ENCODE results near the gene AKAP6.

AKAP6 gene

GRCh38 chr14:32601906-32602305 lies 272.8 kb downstream of the AKAP6 start:
- FAIRE-seq = no peak
- TF ChIP-seq TAF1 (IDR thresholded peaks at IDR 0.05; ENCODE audit: low read depth, low read length) = no peak
- TF ChIP-seq POU2F2 (IDR thresholded peaks at IDR 0.05; ENCODE audit: low read depth, low read length) = no peak
- no peak for TF ChIP-seq POLR2AphosphoS5 (IDR thresholded peaks at IDR 0.05; ENCODE audit: low read depth, low read length)
- no peak for TF ChIP-seq SPI1 (IDR thresholded peaks at IDR 0.05; ENCODE audit: low read depth, low read length)
- TF ChIP-seq PAX5 (IDR thresholded peaks at IDR 0.05; ENCODE audit: insufficient read depth, low read length, severe bottlenecking) = no peak

GRCh38 chr14:32602699-32603098 lies 273.6 kb downstream of the AKAP6 start:
- DNase-seq (ENCODE audit: insufficient read length, low spot score) (no peak), FAIRE-seq (no peak)
- no peak for TF ChIP-seq SPI1 (IDR thresholded peaks at IDR 0.05; ENCODE audit: low read depth, low read length)
- no peak for TF ChIP-seq POLR2AphosphoS5 (IDR thresholded peaks at IDR 0.05; ENCODE audit: low read depth, low read length)
- TF ChIP-seq TAF1 (IDR thresholded peaks at IDR 0.05; ENCODE audit: low read depth, low read length) = no peak
- no peak for TF ChIP-seq POU2F2 (IDR thresholded peaks at IDR 0.05; ENCODE audit: low read depth, low read length)
- no peak for TF ChIP-seq PAX5 (IDR thresholded peaks at IDR 0.05; ENCODE audit: insufficient read depth, low read length, severe bottlenecking)
- no peak for TF ChIP-seq POLR2A (IDR thresholded peaks at IDR 0.05; ENCODE audit: low read depth, low read length)

More at GRCh38 chr14:32601906-32602305, 272.8 kb downstream of the AKAP6 start:
- no peak for DNase-seq (ENCODE audit: insufficient read length, low spot score)

- DNase-seq (ENCODE audit: insufficient read length, low spot score) (no peak), FAIRE-seq (no peak)
- no peak for TF ChIP-seq TAF1 (IDR thresholded peaks at IDR 0.05; ENCODE audit: low read depth, low read length)
- TF ChIP-seq POU2F2 (IDR thresholded peaks at IDR 0.05; ENCODE audit: low read depth, low read length) = no peak
- TF ChIP-seq POLR2A (IDR thresholded peaks at IDR 0.05; ENCODE audit: low read depth, low read length) = no peak
Observed at GRCh38 chr14:32603992-32604565, 275.0 kb downstream of the AKAP6 start.

- FAIRE-seq = no peak
Observed at GRCh38 chr14:32606301-32606700, 277.2 kb downstream of the AKAP6 start.

GRCh38 chr14:32607399-32607798 lies 278.3 kb downstream of the AKAP6 start:
- FAIRE-seq = no peak
- TF ChIP-seq PAX5 (IDR thresholded peaks at IDR 0.05; ENCODE audit: insufficient read depth, low read length, severe bottlenecking) (no peak), TAF1 (IDR thresholded peaks at IDR 0.05; ENCODE audit: low read depth, low read length) (no peak), POU2F2 (IDR thresholded peaks at IDR 0.05; ENCODE audit: low read depth, low read length) (no peak), POLR2A (IDR thresholded peaks at IDR 0.05; ENCODE audit: low read depth, low read length) (no peak), POLR2AphosphoS5 (IDR thresholded peaks at IDR 0.05; ENCODE audit: low read depth, low read length) (no peak), SPI1 (IDR thresholded peaks at IDR 0.05; ENCODE audit: low read depth, low read length) (no peak)

More at GRCh38 chr14:32606301-32606700, 277.2 kb downstream of the AKAP6 start:
- DNase-seq (ENCODE audit: insufficient read length, low spot score) = no peak
- TF ChIP-seq SPI1 (IDR thresholded peaks at IDR 0.05; ENCODE audit: low read depth, low read length) (no peak), POU2F2 (IDR thresholded peaks at IDR 0.05; ENCODE audit: low read depth, low read length) (no peak), POLR2AphosphoS5 (IDR thresholded peaks at IDR 0.05; ENCODE audit: low read depth, low read length) (no peak), TAF1 (IDR thresholded peaks at IDR 0.05; ENCODE audit: low read depth, low read length) (no peak), PAX5 (IDR thresholded peaks at IDR 0.05; ENCODE audit: insufficient read depth, low read length, severe bottlenecking) (no peak), POLR2A (IDR thresholded peaks at IDR 0.05; ENCODE audit: low read depth, low read length) (no peak)

GRCh38 chr14:32608857-32609256 lies 279.8 kb downstream of the AKAP6 start:
- DNase-seq (ENCODE audit: insufficient read length, low spot score) (no peak), FAIRE-seq (no peak)
- TF ChIP-seq TAF1 (IDR thresholded peaks at IDR 0.05; ENCODE audit: low read depth, low read length) (no peak), POLR2A (IDR thresholded peaks at IDR 0.05; ENCODE audit: low read depth, low read length) (no peak), SPI1 (IDR thresholded peaks at IDR 0.05; ENCODE audit: low read depth, low read length) (no peak), PAX5 (IDR thresholded peaks at IDR 0.05; ENCODE audit: insufficient read depth, low read length, severe bottlenecking) (no peak), POU2F2 (IDR thresholded peaks at IDR 0.05; ENCODE audit: low read depth, low read length) (no peak), POLR2AphosphoS5 (IDR thresholded peaks at IDR 0.05; ENCODE audit: low read depth, low read length) (no peak)

More at GRCh38 chr14:32607399-32607798, 278.3 kb downstream of the AKAP6 start:
- DNase-seq (ENCODE audit: insufficient read length, low spot score) = no peak

GRCh38 chr14:32609388-32609787 lies 280.3 kb downstream of the AKAP6 start:
- FAIRE-seq = no peak

GRCh38 chr14:32611752-32612151 lies 282.7 kb downstream of the AKAP6 start:
- TF ChIP-seq POU2F2 (IDR thresholded peaks at IDR 0.05; ENCODE audit: low read depth, low read length) = no peak
- no peak for TF ChIP-seq SPI1 (IDR thresholded peaks at IDR 0.05; ENCODE audit: low read depth, low read length)
- no peak for TF ChIP-seq PAX5 (IDR thresholded peaks at IDR 0.05; ENCODE audit: insufficient read depth, low read length, severe bottlenecking)
- TF ChIP-seq TAF1 (IDR thresholded peaks at IDR 0.05; ENCODE audit: low read depth, low read length) = no peak
- no peak for FAIRE-seq
- DNase-seq (ENCODE audit: insufficient read length, low spot score) = no peak

More at GRCh38 chr14:32609388-32609787, 280.3 kb downstream of the AKAP6 start:
- TF ChIP-seq PAX5 (IDR thresholded peaks at IDR 0.05; ENCODE audit: insufficient read depth, low read length, severe bottlenecking) (no peak), TAF1 (IDR thresholded peaks at IDR 0.05; ENCODE audit: low read depth, low read length) (no peak)
- no peak for DNase-seq (ENCODE audit: insufficient read length, low spot score)

- DNase-seq (ENCODE audit: insufficient read length, low spot score) (no peak), FAIRE-seq (no peak)
- TF ChIP-seq POLR2A (IDR thresholded peaks at IDR 0.05; ENCODE audit: low read depth, low read length) = no peak
- TF ChIP-seq PAX5 (IDR thresholded peaks at IDR 0.05; ENCODE audit: insufficient read depth, low read length, severe bottlenecking) = no peak
- TF ChIP-seq POLR2AphosphoS5 (IDR thresholded peaks at IDR 0.05; ENCODE audit: low read depth, low read length) = no peak
- TF ChIP-seq SPI1 (IDR thresholded peaks at IDR 0.05; ENCODE audit: low read depth, low read length) = no peak
- no peak for TF ChIP-seq POU2F2 (IDR thresholded peaks at IDR 0.05; ENCODE audit: low read depth, low read length)
- no peak for TF ChIP-seq TAF1 (IDR thresholded peaks at IDR 0.05; ENCODE audit: low read depth, low read length)
Observed at GRCh38 chr14:32618991-32619390, 289.9 kb downstream of the AKAP6 start.

- FAIRE-seq = no peak
- TF ChIP-seq TAF1 (IDR thresholded peaks at IDR 0.05; ENCODE audit: low read depth, low read length) = no peak
- TF ChIP-seq POU2F2 (IDR thresholded peaks at IDR 0.05; ENCODE audit: low read depth, low read length) = no peak
- no peak for DNase-seq (ENCODE audit: insufficient read length, low spot score)
Observed at GRCh38 chr14:32620303-32620702, 291.2 kb downstream of the AKAP6 start.

Data from GM12891 (cell line).